Activated CD4-positive, alpha-beta T cell treated with anti-CD3 and anti-CD28 coated beads, Interleukin-2, amount 50 U/mL, for 48 hours (primary cell): ENCODE results near the gene MRRF.
"Not testable (repeated sequence)": the region's sequence is repeated elsewhere in the genome, so short reads cannot be mapped to it uniquely, and the experiment has no call there.

Experiments used
- DNase-seq, 2 experiments: peaks; one replicate each; pipeline ENCODE4 v3.0.0-alpha.2; 2020

The MRRF gene

DNA sequence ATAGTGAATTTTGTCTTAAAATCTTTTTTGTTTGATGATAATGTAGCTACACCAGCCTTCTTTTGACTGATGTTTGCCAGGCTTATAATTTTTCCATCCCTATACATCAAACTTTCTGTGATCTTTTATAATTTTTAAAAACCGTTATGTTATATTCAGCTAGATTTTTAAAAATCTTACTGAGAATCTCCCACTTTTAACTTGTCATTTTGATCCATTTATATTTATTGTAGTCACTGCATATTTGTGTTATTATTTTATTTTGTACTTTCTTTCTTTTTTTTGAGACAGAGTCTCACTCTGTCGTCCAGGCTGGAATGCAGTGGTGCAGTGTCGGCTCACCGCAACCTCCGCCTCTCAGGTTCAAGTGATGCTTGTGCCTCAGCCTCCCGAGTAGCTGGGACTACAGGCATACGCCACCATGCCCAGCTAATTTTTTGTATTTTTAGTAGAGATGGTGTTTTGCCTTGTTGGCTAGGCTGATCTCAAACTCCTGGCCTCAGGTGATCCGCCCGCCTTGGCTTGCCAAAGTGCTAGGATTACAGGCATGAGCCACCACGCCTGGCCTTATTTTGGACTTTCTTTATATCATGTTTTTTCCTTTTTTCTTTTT, 12.7 kb downstream of the MRRF start:
- no peak for DNase-seq

DNA sequence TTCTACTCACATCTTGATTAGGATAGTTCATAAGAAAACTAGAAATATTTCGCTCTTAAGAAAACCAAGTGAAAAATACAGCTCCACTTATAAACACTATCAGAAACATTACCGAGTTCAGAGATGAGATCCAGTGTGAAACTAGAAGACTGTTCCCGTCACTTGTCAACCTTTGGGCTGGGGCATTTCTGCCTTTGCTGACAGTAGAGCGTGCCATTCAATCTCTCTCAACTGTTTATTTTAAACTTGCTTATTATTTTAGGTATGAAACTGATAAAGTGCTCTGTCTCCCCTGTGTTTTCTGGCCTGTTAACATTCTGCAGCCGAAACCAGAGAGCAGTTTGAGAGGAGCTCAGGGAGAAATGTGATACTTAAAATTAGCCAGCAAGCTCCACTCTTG, 16.7 kb downstream of the MRRF start:
- DNase-seq, result no peak

DNA sequence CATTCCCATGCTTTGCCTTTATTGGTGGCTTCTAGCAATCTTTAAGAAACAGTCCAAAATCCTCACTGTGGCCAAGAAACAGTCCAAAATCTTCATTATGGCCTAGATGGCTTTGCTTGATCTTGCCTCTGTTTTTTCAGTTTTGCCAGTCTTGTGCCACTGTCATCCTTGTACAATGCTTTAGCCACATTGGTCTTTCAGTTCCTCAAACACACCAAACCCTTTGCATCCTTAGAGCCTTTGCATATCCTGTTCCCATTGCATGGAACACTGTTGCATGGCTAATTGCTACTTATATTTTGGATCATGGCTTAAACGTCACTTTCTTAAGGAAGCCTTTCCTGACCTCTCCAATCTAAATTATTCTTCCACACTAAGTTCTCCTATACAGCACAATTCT, 22.1 kb downstream of the MRRF start:
- DNase-seq, result no peak

DNA sequence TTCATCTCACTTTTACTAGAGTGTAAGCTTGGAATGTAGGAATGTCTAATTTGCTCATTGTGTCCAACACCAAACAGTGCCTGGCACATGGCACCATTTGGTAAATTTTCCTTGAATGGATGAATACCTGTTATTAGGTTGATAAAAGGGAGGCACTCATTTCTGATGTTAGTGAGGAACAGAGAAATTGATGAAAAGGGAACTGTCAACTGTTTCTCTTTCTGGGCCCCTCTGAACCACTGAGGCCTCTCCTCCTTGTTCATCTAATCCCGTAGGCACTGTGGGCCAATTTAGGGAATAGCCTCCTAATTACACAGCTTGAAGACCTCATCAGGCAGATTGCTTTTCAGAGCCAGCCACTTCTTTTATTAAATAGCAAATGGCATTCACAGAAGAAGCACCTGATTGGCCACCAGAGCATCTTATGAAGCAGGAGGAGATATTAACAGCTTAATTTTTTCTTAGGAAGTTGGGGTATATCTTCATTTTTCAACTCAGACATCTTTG, 22.6 kb downstream of the MRRF start:
- DNase-seq, result no peak

DNA sequence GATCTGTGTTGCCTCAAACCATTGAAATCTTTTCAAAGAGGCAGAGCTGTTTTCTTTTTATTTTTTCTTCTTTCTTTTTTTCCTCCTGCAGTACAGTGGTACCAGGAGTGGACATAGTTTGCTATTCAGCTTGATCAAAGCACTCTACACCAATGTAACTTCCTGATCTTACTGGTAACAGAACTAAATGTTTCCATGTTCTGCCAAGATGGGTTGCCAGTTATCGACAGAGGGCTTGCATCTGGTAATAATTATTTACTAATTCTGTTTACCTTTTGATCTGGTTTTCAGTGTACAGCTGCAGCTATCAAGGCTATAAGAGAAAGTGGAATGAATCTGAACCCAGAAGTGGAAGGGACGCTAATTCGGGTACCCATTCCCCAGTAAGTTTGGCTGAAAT, 26.8 kb downstream of the MRRF start:
- no peak for DNase-seq

DNA sequence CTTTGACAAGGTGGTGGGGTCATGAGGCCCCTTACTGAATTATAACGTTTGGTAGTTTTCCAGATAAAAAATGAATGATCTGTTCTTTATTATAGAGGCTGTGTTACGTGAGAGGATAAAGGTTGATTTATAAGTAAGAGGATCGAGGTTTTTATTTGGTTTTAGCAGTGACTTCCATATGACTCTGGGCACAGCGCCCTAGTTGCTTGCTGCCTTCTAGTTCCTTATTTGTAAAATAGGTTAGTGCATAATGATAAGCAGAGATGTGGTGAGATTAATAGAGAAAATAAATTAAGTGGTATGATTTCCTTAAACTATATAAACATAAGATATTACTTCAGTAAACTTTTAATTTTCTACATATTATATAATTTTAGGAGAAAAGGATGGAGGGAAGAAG, 29.8 kb downstream of the MRRF start:
- no peak for DNase-seq

DNA sequence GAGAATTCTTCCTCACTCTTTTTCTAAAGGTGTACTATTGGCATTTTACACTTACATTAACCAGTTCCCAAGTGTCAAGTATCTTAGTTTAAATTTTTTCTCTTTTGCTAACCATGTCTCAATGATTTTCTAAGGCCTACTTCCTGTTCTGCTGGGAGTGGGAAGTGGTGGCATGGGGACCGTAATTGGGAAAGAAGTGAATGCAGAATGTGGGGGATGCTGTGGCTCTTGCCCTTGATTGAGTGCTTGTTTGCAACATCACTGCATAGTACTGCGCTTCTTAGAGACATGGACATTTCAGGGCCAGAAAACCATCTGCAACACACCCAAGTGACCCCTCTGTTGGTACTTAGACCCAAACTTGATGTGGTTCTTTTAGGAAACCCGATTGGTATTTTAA, 32.8 kb downstream of the MRRF start:
- DNase-seq, result no peak

DNA sequence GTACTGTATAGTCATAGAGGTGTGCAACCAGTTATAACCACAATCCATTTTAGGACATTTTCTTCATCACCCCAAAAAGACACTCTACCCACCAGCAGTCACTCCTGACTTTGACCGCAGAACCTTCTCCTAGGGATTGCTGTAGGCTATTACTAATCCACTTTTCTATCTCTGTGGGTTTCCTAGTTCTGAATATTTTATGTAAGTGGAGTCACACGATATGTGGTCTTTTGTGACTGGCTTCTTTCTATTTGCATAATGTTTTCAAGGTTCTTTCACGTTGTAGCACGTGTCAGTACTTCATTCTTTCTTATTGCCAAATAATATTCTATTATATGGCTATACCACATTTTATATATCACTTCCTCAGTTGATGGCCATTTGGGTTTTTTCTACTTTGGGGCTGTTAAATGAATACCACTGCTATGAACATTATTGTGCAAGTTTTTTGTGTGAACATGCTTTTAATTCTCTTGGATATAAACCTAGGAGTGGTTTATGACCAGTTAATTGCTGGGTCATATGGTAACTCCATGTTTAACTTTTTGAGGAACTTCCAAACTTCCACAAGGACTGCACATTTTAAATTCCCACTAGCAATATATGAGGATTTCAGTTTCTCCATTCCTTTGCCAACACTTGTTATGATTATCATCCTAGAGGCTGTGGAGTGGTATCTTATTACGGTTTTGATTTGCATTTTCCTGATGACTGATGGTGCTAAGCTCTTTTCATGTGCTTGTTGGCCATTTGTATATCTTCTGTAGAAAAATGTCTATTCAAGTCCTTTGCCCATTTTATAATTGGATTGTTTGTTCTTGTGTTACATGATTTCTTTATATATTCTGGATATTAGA, 37.8 kb downstream of the MRRF start:
- DNase-seq, result no peak

DNA sequence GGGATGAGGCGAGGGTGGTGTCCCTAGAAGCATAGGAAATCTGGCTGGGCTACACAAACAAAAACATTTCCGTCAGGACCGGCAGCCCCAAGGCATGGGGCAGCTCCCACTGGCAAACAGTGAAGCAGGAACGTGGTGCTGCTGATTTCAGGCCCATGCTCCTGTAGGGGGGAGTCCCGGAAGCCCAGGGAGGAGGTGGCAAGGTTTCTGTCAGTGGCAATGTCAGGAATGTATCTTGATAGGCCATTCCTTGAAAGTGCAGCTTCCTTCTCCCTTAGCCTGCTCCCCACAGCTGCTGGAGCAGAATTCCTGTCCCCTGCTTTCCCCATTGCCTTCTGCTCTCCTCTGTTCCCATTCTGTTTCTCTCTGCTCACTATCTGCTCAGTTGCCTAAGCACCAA, 42.4 kb downstream of the MRRF start:
- DNase-seq, result no peak

DNA sequence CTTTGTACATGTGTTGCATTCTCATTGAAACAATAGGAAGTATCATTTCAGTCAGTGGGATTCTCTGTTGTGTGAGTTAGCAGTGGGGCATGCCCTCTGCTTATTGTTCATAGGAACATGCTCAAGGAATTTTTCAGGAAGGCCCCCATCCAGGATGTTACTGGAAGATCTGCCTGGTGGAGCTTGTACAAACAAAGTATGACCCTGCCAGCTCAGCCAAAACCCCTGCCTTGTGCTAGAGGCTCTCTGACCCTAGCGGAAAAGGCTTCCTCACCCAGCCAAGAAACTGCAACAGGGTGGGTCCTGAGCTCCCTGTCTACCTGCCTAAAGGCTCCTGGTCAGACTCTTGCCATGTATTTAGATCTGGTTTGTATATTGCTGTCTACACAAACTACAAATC, 43.2 kb downstream of the MRRF start:
- DNase-seq, result no peak

DNA sequence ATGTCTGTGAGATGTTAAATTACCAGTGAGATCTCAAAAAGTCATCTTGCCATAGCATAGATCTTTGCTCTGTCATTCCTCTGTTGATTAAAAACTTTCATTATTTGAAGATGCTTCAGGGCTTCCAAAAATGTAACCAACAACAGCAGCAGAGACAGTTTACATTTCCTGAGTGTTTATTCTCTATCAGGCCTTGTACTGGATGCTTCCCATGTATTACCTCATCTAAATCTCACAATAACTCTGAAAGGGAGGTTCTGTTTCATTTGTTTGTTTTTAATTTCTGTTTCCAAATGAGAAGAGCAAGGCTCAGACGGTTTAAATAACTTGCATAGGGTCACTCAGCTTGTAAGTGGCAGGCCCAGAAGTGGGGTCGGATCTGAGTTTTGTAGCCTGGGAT, 45.2 kb downstream of the MRRF start:
- no peak for DNase-seq

DNA sequence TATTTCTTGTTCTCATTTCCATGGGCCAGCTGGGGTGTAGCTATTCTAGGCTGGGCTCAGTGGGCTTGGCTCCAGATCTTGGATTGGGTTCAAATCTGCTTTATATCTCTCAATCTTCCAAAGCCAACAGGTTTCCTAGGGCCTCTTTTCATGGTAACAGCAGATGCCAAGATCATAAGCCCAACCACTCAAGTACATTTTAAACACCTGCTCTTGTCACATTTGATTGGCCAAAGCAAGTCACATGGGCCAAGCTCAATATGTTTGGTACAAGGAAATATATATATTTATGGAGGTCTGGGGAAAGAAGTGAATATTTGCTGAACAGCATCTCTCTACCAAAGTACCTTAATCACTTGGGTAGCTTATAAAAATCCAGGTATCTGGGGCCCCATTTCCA, 49.5 kb downstream of the MRRF start:
- DNase-seq, result no peak

DNA sequence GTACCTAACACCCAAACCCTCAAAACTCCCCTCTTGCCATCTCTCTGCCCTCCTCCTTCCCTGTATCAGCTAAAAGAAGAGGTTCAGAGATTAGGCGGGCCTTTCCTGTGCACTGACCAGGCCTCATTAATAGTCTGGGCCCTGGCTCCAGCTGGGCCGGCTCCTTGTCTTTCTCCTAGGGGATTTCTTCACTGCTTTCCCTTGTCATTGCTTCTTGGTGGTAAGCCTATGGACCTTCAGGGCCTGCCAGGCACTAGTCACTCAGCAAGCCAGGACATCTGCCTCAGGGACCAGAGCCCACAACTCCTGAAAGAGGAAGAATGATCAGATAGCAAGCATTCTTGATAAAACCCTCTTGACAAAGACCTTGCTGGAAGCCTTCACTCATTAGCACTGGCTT, 50.9 kb downstream of the MRRF start:
- no peak for DNase-seq

DNA sequence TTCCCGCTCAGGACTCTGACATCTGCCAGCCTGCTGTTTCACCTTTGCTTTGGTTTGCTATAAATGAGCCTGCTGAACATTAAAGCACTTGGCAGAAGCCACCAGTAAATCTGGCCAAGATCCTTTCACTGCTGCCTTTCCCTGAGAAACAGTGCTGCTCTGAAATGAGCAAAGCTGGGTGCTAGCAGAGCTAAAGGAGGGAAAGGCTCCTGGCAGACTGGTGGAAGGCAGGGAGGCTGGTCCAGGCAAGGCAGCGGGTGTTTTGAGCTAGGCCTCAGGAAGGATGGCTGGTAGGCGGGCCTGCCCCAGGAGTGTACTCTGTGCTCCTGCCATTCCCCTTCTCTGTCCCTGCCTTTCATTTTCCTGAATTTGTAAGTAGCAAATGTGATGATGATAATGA, 53.6 kb downstream of the MRRF start:
- no peak for DNase-seq

DNA sequence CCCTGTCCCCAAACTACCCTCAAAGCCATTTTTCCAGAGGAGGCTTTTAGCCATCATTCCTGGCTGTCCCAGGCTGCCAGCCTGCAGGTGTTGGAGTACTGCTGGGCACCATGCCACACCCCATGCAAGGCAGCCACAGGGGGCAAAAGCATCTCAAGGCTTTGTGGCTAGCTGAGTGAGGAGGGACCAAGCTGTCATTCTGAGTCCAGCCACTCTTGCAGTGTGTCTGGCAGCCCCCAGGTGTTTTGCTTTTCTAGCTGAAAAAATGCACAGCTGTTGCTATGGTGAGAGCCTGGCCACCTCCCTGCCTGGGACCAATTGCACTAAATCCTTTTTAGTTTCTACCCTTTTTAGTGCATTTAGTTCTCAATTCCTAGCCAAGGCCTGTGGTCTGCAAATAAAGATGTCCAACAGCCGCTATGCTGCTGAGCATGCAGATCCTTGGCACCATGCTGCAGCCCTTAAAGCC, 55.8 kb downstream of the MRRF start:
- DNase-seq, result no peak

DNA sequence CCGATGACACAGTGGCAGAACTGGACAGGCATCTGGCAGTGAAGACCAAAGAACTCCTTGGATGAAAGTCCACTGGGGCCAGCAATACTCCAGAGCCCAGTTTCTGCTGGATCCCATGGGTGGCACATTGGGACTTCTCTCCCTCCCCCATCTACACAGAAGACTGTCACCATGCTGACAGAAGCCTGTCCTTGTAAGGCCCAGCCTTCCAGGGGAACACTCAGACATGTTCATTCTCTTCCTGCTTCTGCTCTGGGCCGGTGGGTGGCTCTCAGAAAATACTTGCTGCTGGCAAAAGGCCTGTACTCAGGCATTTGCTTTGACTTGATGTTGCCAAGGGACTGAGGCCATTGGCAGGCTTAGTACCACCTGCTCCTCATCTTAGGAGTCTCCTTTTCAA, 57.9 kb downstream of the MRRF start:
- DNase-seq, result no peak

DNA sequence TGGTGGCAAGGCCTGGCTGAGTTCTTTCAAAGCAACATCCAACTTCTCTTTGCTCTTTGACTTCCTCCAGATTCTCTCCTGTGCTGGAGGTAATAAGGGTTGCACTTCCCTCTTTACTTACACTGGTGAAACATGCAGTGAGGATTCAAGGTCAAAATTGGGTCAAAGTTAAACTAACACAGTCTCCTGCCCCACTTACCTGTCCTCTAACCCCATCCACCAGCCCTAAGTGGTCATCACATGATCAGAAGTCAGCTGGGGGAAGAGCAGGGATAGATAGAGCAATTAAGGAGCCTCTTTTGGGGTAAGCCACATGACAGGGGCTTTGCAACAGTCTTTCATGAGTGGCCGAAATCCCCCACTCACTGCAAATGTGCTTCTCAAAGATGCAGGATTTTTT, 60.0 kb downstream of the MRRF start:
- DNase-seq, result not testable (repeated sequence)

DNA sequence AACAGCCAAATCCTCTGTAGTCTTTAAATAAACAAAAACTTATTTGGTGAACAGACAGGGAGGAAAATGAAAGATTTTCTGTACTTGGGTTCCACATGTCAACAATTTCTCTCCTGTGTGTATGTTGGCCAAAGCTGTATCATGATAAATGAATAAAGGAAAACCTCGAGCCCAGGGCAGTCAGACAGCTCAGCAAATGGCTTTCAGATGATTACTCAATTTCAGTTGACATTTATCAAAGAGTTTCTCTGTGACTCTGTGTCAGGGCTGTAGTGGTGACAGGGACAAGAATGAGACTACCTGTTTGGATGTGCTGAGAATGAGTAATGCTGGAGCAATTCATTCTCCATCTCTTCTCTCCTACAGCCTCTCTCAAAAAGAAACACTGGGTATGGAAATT, 60.4 kb downstream of the MRRF start:
- DNase-seq, result no peak

DNA sequence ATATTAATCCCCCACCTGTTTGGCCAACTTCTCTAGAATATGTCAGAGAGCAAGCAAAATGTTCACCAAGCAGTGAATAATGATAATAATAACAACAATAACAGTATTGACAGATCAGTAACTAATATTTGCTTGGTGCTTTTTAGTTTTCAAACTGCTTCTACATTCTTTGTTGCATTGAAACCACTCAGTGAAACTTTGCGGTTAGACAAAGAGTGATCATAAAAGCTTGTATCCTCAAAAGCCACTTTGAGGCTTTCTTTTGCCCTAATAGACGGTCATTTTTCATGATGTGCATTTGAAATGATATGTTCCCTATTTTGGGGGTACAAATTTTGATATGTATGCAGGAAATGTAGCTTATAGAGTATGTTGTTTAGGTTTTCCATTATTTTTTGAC, 62.5 kb downstream of the MRRF start:
- no peak for DNase-seq

DNA sequence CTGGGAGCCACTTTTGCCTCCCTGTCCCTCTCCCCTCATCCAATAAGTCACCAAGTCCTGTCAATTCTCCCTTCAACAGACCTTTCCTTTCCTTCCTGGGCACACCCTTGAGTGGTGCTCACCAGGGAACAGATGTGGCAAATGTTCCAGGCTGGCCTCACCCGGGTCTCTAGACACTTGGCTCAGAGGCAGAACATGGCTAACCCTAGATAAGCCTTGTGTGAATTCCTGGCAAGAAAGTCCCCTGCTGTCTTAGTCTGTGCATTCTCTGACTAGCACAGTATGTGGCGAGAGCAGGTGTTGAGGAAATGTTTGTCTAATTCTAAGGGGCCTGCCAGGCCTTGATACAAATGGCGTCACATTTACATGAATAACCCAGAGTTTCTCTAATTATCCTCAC, 64.9 kb downstream of the MRRF start:
- DNase-seq, result no peak

DNA sequence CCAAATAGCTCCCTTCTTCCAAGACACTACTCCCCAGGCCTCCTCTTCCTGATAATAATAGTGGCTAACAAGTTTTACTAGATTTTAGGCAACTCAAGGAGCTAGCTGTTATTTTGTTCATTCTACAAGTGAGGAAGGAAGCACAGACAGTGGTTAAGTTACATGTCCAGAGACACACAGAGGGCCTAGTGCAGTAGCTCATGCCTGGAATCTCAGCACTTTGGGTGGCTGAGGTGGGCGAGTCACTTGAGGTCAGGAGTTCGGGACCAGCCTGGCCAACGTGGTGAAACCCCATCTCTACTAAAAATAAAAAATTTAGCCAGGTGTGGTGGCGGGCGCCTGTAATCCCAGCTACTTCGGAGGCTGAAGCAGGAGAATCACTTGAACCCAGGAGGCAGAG, 65.8 kb downstream of the MRRF start:
- not testable (repeated sequence) for DNase-seq

DNA sequence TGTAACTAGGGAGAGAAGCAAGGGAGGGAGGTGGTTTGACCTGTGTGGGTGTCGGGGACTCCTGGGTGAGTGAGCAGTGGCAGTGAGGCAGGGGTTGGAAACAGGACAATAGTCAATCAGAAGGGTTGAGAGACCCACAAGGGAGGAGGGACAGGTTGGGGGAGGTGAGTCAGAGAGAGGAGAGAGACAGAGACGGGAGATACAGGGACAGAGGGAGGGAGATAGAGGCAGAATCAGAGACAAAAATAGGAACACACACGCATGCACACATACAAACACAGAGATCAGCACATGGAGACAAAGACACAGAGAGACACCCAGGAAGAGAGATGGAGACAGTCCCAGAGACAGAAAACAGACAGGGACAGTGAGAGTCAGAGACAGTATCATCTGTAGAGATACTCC, 66.8 kb downstream of the MRRF start:
- no peak for DNase-seq

DNA sequence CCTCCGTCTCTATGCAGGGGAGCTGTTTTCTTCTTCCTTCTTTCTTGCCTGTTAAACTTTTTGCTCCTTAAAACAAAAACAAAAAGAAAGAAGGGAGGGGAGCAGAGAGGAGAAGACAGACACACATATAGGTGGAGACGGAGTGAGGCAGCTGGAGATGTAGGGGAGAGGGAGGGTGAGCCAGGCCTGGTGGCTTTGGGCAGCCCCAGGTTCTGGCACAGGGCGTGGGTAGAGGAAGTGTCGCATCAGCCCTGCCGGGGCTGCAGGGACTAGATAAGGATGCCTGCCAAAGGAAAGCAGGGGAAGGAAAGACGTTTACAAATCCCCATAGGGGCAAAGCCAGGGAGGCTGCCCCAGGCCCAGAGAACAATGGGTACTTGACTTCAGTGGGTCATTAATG, 67.4 kb downstream of the MRRF start:
- no peak for DNase-seq

DNA sequence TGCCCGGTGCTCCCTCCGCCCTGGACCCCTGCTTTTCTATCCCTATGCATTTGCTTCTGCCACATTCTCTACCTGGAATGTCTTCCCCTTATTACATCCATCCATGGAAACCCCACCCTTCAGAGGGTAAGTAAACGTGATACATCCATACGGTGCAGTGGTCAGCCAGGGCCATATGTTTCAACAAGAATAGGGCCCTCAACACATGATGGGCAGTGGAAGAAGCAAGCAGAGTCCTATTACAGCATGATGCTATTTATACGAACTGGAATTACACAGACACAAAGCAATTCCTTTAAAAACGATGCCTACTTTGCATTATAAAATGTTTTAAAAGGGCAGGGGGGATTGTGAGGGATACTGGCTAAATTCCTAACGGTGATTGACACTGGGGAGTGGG, 68.0 kb downstream of the MRRF start:
- DNase-seq, result no peak
